Endometrial microvascular endothelial cells (primary cell): ENCODE data around the gene ZBTB7C. TPM values are rescaled to one million over a fixed set of nuclear protein-coding genes. Genes with fewer than 3 reads are reported as not detected.

Source experiments
- in situ Hi-C: cut with HindIII; loops from 2 replicates; pipeline ENCODE4 v1.10.0; 2017; ENCODE audit warnings: low sequenced_read_pairs, low pct_unique_long_range_greater_than_20kb; ENCODE audit errors: inconsistent ontology term
- total RNA-seq: library from RNA; depleted of rRNA; stranded (reverse); fragments of >200 nt; gene quantifications from one replicate; pipeline ENCODE4 v1.2.3, GENCODE V29; 2015; ENCODE audit errors: inconsistent ontology term

ZBTB7C gene
- total RNA-seq, 1 donor from 2014 or later: not detected

- in situ Hi-C loops: no loop called here
These were observed 308.5 kb downstream of the ZBTB7C start for GRCh38 chr18:48100651-48101165.

GRCh38 chr18:48100165-48100575 is 309.0 kb downstream of the ZBTB7C start:
- in situ Hi-C loops: no loop called here

GRCh38 chr18:48099481-48100164 is 309.6 kb downstream of the ZBTB7C start:
- in situ Hi-C loops: no loop called here

GRCh38 chr18:48098538-48098937 is 310.6 kb downstream of the ZBTB7C start:
- in situ Hi-C loops: no loop called here

- in situ Hi-C loops: no loop called here
These were observed 311.2 kb downstream of the ZBTB7C start for GRCh38 chr18:48098007-48098406.

- in situ Hi-C loops: no loop called here
These were observed 313.5 kb downstream of the ZBTB7C start for GRCh38 chr18:48095726-48096125.

- in situ Hi-C loops: no loop called here
These were observed 316.1 kb downstream of the ZBTB7C start for GRCh38 chr18:48093104-48093503.

- in situ Hi-C loops: no loop called here
These were observed 317.2 kb downstream of the ZBTB7C start for GRCh38 chr18:48091869-48092497.

GRCh38 chr18:48090702-48091101 is 318.5 kb downstream of the ZBTB7C start:
- in situ Hi-C loops: no loop called here

- in situ Hi-C loops: no loop called here
These were observed 319.2 kb downstream of the ZBTB7C start for GRCh38 chr18:48090021-48090420.

GRCh38 chr18:48085781-48086487 is 323.2 kb downstream of the ZBTB7C start:
- in situ Hi-C loops: no loop called here

GRCh38 chr18:48084858-48085257 is 324.3 kb downstream of the ZBTB7C start:
- in situ Hi-C loops: no loop called here

GRCh38 chr18:48084041-48084757 is 325.0 kb downstream of the ZBTB7C start:
- in situ Hi-C loops: no loop called here

GRCh38 chr18:48080546-48080945 is 328.6 kb downstream of the ZBTB7C start:
- in situ Hi-C loops: no loop called here

- in situ Hi-C loops: no loop called here
These were observed 329.3 kb downstream of the ZBTB7C start for GRCh38 chr18:48079885-48080284.

- in situ Hi-C loops: no loop called here
These were observed 330.7 kb downstream of the ZBTB7C start for GRCh38 chr18:48078448-48078847.

GRCh38 chr18:48077291-48077690 is 331.9 kb downstream of the ZBTB7C start:
- in situ Hi-C loops: no loop called here

GRCh38 chr18:48076461-48076860 is 332.7 kb downstream of the ZBTB7C start:
- in situ Hi-C loops: no loop called here

GRCh38 chr18:48075707-48076093 is 333.5 kb downstream of the ZBTB7C start:
- in situ Hi-C loops: no loop called here
